ENCODE measurements around the gene TEX261. TPM values are rescaled to one million over a fixed set of nuclear protein-coding genes. Genes with fewer than 3 reads are reported as not detected.
"Not testable (repeated sequence)": the region's sequence is repeated elsewhere in the genome, so short reads cannot be mapped to it uniquely, and the experiment has no call there.

The TEX261 gene
- 10 to 100 TPM; 12.1 to 53.6 TPM for total RNA-seq

GRCh38 chr2:70994699-70995425 lies at the start of gene TEX261:
Gene TEX261, minus strand, starts transcription at chr2:70994873. Its CDS starts 116 bp downstream, at chr2:70994757.
- Mint-ChIP-seq H3K27ac (peak within 1 kb of the TSS; percentile 90 to 97), H3K9me3 (no peaks in the 10 kb centered on the region), H3K36me3 (peaks cover 6 to 7% of the 10 kb centered on the region in 2 donors)
- ATAC-seq (peak; percentile 93 to 97), DNase-seq (ENCODE audit: low spot score in 2 of 2) (peak; percentile 89 to 95)

DNA sequence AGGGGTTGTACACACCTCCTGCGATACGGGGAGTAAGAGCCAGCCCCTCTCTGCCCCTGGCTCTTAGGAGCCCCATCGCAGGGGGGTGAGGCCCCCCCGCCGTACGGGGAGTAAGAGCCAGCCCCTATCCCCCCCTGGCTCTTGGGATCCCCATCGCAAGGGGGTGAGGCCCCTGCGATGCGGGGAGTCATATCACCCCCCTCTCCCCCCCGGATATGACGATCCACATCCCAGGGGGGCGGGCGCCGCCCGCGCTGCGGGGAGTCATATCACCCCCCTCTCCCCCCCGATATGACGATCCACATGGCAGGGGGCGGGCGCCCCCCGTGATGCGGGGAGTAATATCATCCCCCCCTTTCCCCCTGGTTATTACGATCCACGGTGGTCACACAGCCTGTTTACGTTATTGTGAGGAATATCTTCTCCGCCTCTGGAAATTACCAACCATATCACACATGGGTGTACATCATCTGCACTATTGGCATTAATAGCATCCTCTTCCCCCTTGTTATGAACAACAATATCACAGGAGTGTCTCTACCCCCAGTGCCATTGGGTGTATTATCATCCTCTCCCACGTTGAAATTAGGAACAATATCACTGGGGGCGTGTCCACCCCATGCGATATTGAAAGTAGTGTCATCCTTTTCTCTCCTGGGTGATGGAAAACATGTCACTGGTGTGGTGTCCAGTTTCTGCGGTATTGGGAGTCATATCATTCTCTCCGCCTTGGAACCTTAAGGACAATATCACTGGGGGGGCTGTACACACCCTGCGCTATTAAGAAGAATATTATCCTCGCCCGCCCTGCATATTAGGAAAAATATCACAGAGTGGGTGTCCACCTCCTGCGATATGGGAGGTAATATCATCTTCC lies 49.1 kb upstream of the TEX261 start:
- H3K9me3 Mint-ChIP-seq = no peaks in the 10 kb centered on the region
- H3K27ac Mint-ChIP-seq = no peak overlapping the region
- DNase-seq (ENCODE audit: low spot score in 2 of 2) (no peak), ATAC-seq (peak; percentile 65 to 70)
- H3K36me3 Mint-ChIP-seq = no peaks in the 10 kb centered on the region

- DNase-seq (ENCODE audit: low spot score in 2 of 2) (no peak), ATAC-seq (no peak)
- no peaks in the 10 kb centered on the region for H3K36me3 Mint-ChIP-seq
- no peaks in the 10 kb centered on the region for H3K9me3 Mint-ChIP-seq
- no peak overlapping the region for H3K27ac Mint-ChIP-seq
Measured at GRCh38 chr2:71042287-71042686, 47.6 kb upstream of the TEX261 start.

- not testable (repeated sequence) for ATAC-seq; DNase-seq (ENCODE audit: low spot score in 2 of 2); H3K36me3 Mint-ChIP-seq; H3K27ac Mint-ChIP-seq; H3K9me3 Mint-ChIP-seq
Measured at GRCh38 chr2:71036296-71036695, 41.6 kb upstream of the TEX261 start.

GRCh38 chr2:71023553-71024243 lies 29.0 kb upstream of the TEX261 start:
- H3K36me3 Mint-ChIP-seq, ATAC-seq, H3K9me3 Mint-ChIP-seq: not testable (repeated sequence)
- DNase-seq (ENCODE audit: low spot score in 2 of 2) = peak; percentile 58 to 74
- H3K27ac Mint-ChIP-seq = peak overlapping the region; percentile 60 to 71

GRCh38 chr2:71021394-71021793 lies 26.7 kb upstream of the TEX261 start:
- H3K36me3 Mint-ChIP-seq = not testable (repeated sequence)

DNA sequence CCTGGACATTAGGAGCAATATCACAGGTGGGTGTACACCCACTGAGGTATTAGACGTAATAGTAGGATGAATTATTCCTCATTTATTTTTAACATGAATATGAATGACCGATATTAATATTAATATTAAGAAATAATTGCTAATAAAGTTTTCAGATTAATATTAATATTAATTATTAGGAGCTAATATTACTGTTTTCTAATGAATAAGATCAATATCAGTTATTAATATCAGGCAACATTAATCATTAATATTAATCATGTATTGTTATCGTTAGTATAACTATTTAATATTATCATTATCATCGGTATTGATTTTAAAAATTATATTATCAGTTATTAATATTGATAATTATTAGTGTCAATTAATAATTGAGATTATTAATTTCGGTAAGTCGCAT lies 25.3 kb upstream of the TEX261 start:
- H3K9me3 Mint-ChIP-seq; ATAC-seq; H3K36me3 Mint-ChIP-seq; H3K27ac Mint-ChIP-seq; DNase-seq (ENCODE audit: low spot score in 2 of 2): not testable (repeated sequence)

More at GRCh38 chr2:71021394-71021793, 26.7 kb upstream of the TEX261 start:
- H3K9me3 Mint-ChIP-seq; ATAC-seq; DNase-seq (ENCODE audit: low spot score in 2 of 2); H3K27ac Mint-ChIP-seq: not testable (repeated sequence)

DNA sequence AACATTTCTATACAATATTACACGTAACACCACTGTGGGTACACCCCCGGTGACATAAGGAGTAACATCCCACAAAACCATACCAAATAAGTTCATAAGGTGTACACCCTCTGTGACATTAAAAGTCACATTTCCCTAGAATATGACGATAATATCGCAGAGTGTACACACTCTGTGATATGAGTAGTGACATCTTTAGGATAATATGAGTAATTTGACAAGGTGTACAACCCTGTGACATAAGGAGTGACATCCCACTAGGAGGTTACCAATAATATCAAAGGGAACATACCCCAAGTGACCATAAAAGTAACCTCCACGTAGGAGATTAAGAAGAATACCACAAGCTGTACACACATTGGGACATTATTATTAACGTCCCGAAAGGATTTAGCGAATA lies 24.0 kb upstream of the TEX261 start:
- ATAC-seq (peak; percentile 54 to 67), DNase-seq (ENCODE audit: low spot score in 2 of 2) (no peak)
- H3K9me3 Mint-ChIP-seq = no peaks in the 10 kb centered on the region
- no peak overlapping the region for H3K27ac Mint-ChIP-seq
- H3K36me3 Mint-ChIP-seq = no peaks in the 10 kb centered on the region

GRCh38 chr2:71011786-71012185 lies 17.1 kb upstream of the TEX261 start:
- not testable (repeated sequence) for ATAC-seq; H3K27ac Mint-ChIP-seq; H3K9me3 Mint-ChIP-seq; H3K36me3 Mint-ChIP-seq; DNase-seq (ENCODE audit: low spot score in 2 of 2)

DNA sequence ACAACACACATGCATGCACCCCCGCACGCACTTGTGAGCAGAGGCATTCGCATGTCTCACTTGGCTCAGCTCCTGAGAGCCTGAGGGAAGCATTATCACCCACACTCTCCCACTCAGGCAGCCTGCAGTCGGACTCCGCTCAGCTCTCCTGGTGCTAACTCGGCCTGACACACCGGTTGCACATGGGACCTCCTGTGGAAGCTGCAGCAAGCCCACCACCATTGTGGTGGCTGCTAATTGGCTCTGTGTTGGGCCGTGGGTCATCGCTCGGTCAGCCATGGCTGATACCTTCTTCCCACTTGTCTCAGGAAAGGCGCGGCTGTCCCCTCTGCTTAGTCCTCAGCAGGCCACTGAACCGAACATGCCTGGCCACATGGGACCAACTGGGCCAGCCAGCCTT lies 13.7 kb upstream of the TEX261 start:
- no peaks in the 10 kb centered on the region for H3K36me3 Mint-ChIP-seq
- ATAC-seq (no peak), DNase-seq (ENCODE audit: low spot score in 2 of 2) (no peak)
- H3K27ac Mint-ChIP-seq = peak overlapping the region in 1 of 2 donors; percentile 19
- H3K9me3 Mint-ChIP-seq = no peaks in the 10 kb centered on the region

DNA sequence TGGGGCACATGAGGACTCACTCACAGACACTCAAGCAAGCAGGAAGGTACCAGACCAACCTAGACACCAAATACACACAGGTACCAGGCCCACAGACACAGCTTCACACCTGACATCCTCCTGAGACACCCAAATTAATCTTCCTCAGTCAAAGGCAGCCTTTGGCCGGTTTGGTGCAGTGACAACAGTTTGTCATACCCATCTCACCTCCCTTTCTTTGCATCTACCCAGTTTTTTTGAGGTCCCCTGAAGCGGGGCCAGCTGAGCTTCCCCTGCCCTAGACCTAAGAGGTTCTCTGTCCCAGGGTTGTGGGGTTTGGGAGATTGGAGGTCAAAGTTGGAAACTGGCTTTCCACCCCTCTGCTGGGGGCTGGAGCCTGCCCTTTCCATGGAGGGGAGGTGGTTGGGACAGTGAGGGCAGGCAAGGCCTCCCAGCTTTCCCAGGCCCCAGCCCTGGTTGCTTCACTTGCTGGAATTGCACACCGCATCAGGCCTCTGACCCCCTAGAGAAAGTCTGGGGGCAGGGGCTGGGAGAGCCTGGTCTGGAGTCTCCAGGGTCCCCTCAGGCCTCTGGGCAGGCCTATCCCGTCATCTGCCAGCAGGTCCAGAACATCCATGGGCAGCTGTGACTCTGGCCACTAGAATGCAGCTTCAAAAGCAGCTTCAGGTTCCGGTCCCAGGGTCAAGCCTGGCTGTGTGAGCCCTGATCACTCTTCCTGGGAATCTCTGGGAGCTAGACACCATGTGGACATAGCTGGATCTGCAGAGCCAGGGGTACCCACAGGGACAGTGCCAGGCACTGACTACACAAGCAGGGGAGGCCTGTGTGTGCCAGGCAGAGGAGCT lies 12.5 kb upstream of the TEX261 start:
- ATAC-seq (no peak), DNase-seq (ENCODE audit: low spot score in 2 of 2) (no peak)
- Mint-ChIP-seq H3K27ac (peak overlapping the region in 1 of 2 donors; percentile 19), H3K9me3 (no peaks in the 10 kb centered on the region), H3K36me3 (no peaks in the 10 kb centered on the region)

GRCh38 chr2:71006323-71006722 lies 11.7 kb upstream of the TEX261 start:
- DNase-seq (ENCODE audit: low spot score in 2 of 2) (no peak), ATAC-seq (peak in 1 of 2 donors; percentile 50)
- Mint-ChIP-seq H3K9me3 (no peaks in the 10 kb centered on the region), H3K36me3 (no peaks in the 10 kb centered on the region), H3K27ac (no peak overlapping the region)

GRCh38 chr2:71005271-71006202 lies 10.9 kb upstream of the TEX261 start:
- ATAC-seq = no peak
- H3K9me3 Mint-ChIP-seq = no peaks in the 10 kb centered on the region
- no peaks in the 10 kb centered on the region for H3K36me3 Mint-ChIP-seq
- no peak overlapping the region for H3K27ac Mint-ChIP-seq
- DNase-seq (ENCODE audit: low spot score in 2 of 2) = no peak

DNA sequence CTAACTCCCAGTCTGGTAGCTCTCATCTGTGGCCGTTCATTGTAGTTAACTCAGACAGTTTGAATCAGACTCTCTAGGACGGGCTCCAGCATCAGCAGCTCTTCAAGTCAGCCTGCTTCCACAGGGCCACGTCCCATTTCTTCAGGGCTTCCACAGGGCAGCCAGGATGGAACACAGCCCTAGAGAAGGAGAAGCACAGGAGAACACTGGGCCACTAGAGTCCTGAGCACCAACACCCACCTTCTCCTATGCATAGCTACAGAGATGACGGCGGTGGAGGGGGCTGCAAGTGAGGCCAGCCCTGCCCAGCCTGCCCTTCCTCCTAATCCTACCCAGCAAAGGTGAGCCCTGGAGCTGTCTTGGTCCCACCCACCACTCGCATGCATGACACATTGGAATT lies 10.2 kb upstream of the TEX261 start:
- no peak for ATAC-seq

More for the DNA sequence above, 10.2 kb upstream of the TEX261 start:
- H3K36me3 Mint-ChIP-seq = no peaks in the 10 kb centered on the region
- no peak overlapping the region for H3K27ac Mint-ChIP-seq
- DNase-seq (ENCODE audit: low spot score in 2 of 2) = no peak
- H3K9me3 Mint-ChIP-seq = no peaks in the 10 kb centered on the region

Data from activated naive CD4-positive, alpha-beta T cell treated with anti-CD3 and anti-CD28 coated beads, Interleukin-2, amount 50 U/mL, for 72 hours (primary cell).